H1 (cell line): ENCODE results near the gene CAMTA1. TPM values are rescaled to one million over a fixed set of nuclear protein-coding genes. Genes with fewer than 3 reads are reported as not detected.

Experiments
- CTCF ChIA-PET: fragments of 300-600 bp; sonication (Branson Sonifier 250); formaldehyde crosslinking; loops from one replicate; lab custom pipeline; 2021; ENCODE audit not compliant: partially characterized antibody; lab: Charles Lee
- POLR2A ChIA-PET: fragments of 300-600 bp; sonication (Branson Sonifier 250); formaldehyde crosslinking; loops from one replicate; lab custom pipeline; 2021; ENCODE audit warnings: inconsistent platforms; ENCODE audit not compliant: partially characterized antibody; lab: Charles Lee
- DNase-seq, 2 experiments: peaks; one replicate each; pipeline versions ENCODE4 v3.0.0 to v3.0.0-alpha.2; 2010 to 2022; ENCODE audit warnings: low spot score in 2 of 2, low read depth in 1 of 2, mixed read lengths in 1 of 2
- FAIRE-seq: peaks from 2 replicates; lab custom pipeline; 2011; peaks lifted over from hg19 to GRCh38; lab: Jason Lieb, UNC
- H2AFZ ChIP-seq: 2 replicates; pipeline ENCODE4 v1.8.1; 2012; ENCODE audit warnings: low read length, inconsistent platforms
- H2AK5ac ChIP-seq: 2 replicates; pipeline ENCODE4 v1.6.1; 2013; ENCODE audit warnings: low read depth, low read length
- H2BK120ac ChIP-seq: replicated peaks from 2 replicates; pipeline ENCODE3; 2013; ENCODE audit warnings: low read depth, low read length, inconsistent platforms
- H2BK12ac ChIP-seq: 2 replicates; pipeline ENCODE4 v1.6.1; 2013; ENCODE audit warnings: low read depth, low read length
- H2BK15ac ChIP-seq: 2 replicates; pipeline ENCODE4 v1.6.1; 2013; ENCODE audit warnings: low read length
- H2BK20ac ChIP-seq: 2 replicates; pipeline ENCODE4 v1.6.1; 2013; ENCODE audit warnings: low read length
- H2BK5ac ChIP-seq: 2 replicates; pipeline ENCODE4 v1.6.1; 2013; ENCODE audit warnings: low read depth, low read length
- H3K14ac ChIP-seq: 2 replicates; pipeline ENCODE4 v1.6.1; 2013; ENCODE audit warnings: inconsistent platforms; ENCODE audit not compliant: insufficient read length
- H3K18ac ChIP-seq: 2 replicates; pipeline ENCODE4 v1.6.1; 2013; ENCODE audit warnings: low read length; ENCODE audit errors: extremely low read depth
- H3K23ac ChIP-seq: 2 replicates; pipeline ENCODE4 v1.6.1; 2013; ENCODE audit warnings: inconsistent platforms; ENCODE audit not compliant: insufficient read length
- H3K23me2 ChIP-seq: 2 replicates; pipeline ENCODE4 v1.6.1; 2013; ENCODE audit warnings: low read depth, low read length
- H3K27ac ChIP-seq: 2 replicates; pipeline ENCODE4 v1.6.1; 2011; ENCODE audit warnings: low read depth, low read length, inconsistent platforms
- H3K27me3 ChIP-seq, 4 experiments: replicated peaks in 1 of 4; 1 replicate in 1 of 4; 2 replicates in 3 of 4; pipeline versions ENCODE4 v1.6.1 to v1.8.1; 2011 to 2013; ENCODE audit warnings: low read length in 3 of 4, mild to moderate bottlenecking in 3 of 4, inconsistent platforms in 2 of 4, mixed read lengths in 2 of 4, moderate library complexity in 1 of 4; ENCODE audit not compliant: control insufficient read depth in 3 of 4, insufficient read depth in 3 of 4; ENCODE audit errors: extremely low read depth in 1 of 4
- H3K36me3 ChIP-seq, 4 experiments: 2 replicates each; pipeline versions ENCODE4 v1.6.1 to v1.8.1; 2011 to 2013; ENCODE audit warnings: mild to moderate bottlenecking in 4 of 4, low read length in 3 of 4, moderate library complexity in 2 of 4, control low read depth in 1 of 4, inconsistent platforms in 1 of 4; ENCODE audit not compliant: insufficient read depth in 4 of 4, control insufficient read depth in 2 of 4
- H3K4ac ChIP-seq: replicated peaks from 2 replicates; pipeline ENCODE3; 2013; ENCODE audit warnings: low read length, low read depth, mixed read lengths, inconsistent platforms; ENCODE audit not compliant: insufficient read length
- H3K4me1 ChIP-seq, 4 experiments: replicated peaks in 1 of 4; 1 replicate in 1 of 4; 2 replicates in 3 of 4; pipeline versions ENCODE4 v1.6.1 to v1.8.1; 2011 to 2013; ENCODE audit warnings: low read length in 3 of 4, inconsistent platforms in 2 of 4, mixed read lengths in 1 of 4; ENCODE audit not compliant: insufficient read depth in 4 of 4, control insufficient read depth in 3 of 4
- H3K4me2 ChIP-seq, 2 experiments: 2 replicates each; pipeline versions ENCODE4 v1.6.1 to v1.8.1; 2011 to 2013; ENCODE audit warnings: low read depth in 2 of 2, low read length in 2 of 2, control low read depth in 1 of 2, inconsistent platforms in 1 of 2, mild to moderate bottlenecking in 1 of 2; ENCODE audit not compliant: insufficient read depth in 1 of 2
- H3K4me3 ChIP-seq, 4 experiments: fragments of 200-600, 300-600 bp in 1 of 4; sonication (generic), shearing (Covaris generic), sonication (Bioruptor Twin) in 1 of 4; 2 replicates each; pipeline versions ENCODE4 v1.5.1 to v1.8.1; 2011 to 2016; ENCODE audit warnings: low read length in 4 of 4, low read depth in 3 of 4, control low read depth in 2 of 4, inconsistent platforms in 2 of 4, mild to moderate bottlenecking in 2 of 4, mixed read lengths in 1 of 4, moderate library complexity in 1 of 4; ENCODE audit not compliant: insufficient read depth in 2 of 4; ENCODE audit errors: extremely low read depth in 1 of 4
- H3K56ac ChIP-seq: replicated peaks from 2 replicates; pipeline ENCODE3; 2013; ENCODE audit warnings: low read depth, mild to moderate bottlenecking, mixed read lengths, low read length, inconsistent platforms; ENCODE audit not compliant: insufficient read length
- H3K79me1 ChIP-seq: 2 replicates; pipeline ENCODE4 v1.6.1; 2013; ENCODE audit warnings: low read depth, low read length, control low read depth
- H3K79me2 ChIP-seq, 2 experiments: 2 replicates each; pipeline versions ENCODE4 v1.6.1 to v1.8.1; 2012 to 2013; ENCODE audit warnings: low read length in 2 of 2, mild to moderate bottlenecking in 2 of 2, inconsistent platforms in 1 of 2; ENCODE audit not compliant: insufficient read depth in 2 of 2, control insufficient read depth in 1 of 2
- H3K9ac ChIP-seq, 4 experiments: replicated peaks in 1 of 4; 1 replicate in 1 of 4; 2 replicates in 3 of 4; pipeline versions ENCODE4 v1.6.1 to v1.8.1; 2011 to 2013; ENCODE audit warnings: low read depth in 3 of 4, low read length in 3 of 4, control low read depth in 2 of 4, mild to moderate bottlenecking in 2 of 4, moderate library complexity in 2 of 4, inconsistent platforms in 1 of 4; ENCODE audit errors: extremely low read depth in 1 of 4
- H3K9me3 ChIP-seq, 2 experiments: 2 replicates each; pipeline versions ENCODE4 v1.6.1 to v1.8.1; 2012 to 2013; ENCODE audit warnings: mild to moderate bottlenecking in 2 of 2, moderate library complexity in 2 of 2, control low read depth in 1 of 2, inconsistent platforms in 1 of 2, low read depth in 1 of 2, low read length in 1 of 2, mixed read lengths in 1 of 2; ENCODE audit not compliant: insufficient read depth in 2 of 2
- H4K20me1 ChIP-seq, 2 experiments: replicated peaks in 1 of 2; 2 replicates each; pipeline versions ENCODE3 to v1.8.1; 2011 to 2013; ENCODE audit warnings: inconsistent platforms in 2 of 2, low read length in 2 of 2, mild to moderate bottlenecking in 1 of 2; ENCODE audit not compliant: insufficient read depth in 2 of 2, control insufficient read depth in 1 of 2
- H4K5ac ChIP-seq: 2 replicates; pipeline ENCODE4 v1.6.1; 2013; ENCODE audit warnings: low read length, low read depth, mixed read lengths, inconsistent platforms; ENCODE audit not compliant: insufficient read length
- H4K8ac ChIP-seq: 2 replicates; pipeline ENCODE4 v1.8.0; 2013; ENCODE audit warnings: mild to moderate bottlenecking, moderate library complexity, low read length, inconsistent platforms; ENCODE audit not compliant: insufficient read depth; ENCODE audit errors: extremely low read depth
- H4K91ac ChIP-seq: replicated peaks from 2 replicates; pipeline ENCODE3; 2013; ENCODE audit warnings: low read length, mixed read lengths, inconsistent platforms; ENCODE audit not compliant: insufficient read length
- CHD1 ChIP-seq: IDR thresholded peaks from 2 replicates; pipeline ENCODE4 v1.6.1; 2012; ENCODE audit warnings: low read depth, low read length, improper control_type of control experiment
- GABPA ChIP-seq: IDR thresholded peaks from 2 replicates; pipeline ENCODE4 v1.6.1; 2011; ENCODE audit warnings: mild to moderate bottlenecking, low read length, moderate library complexity, borderline replicate concordance; ENCODE audit not compliant: insufficient read depth
- WGBS, 2 experiments: shearing (Covaris generic) in 1 of 2; methylation state at CpG; one replicate each; pipeline versions ENCODE4 v1.1.6 to v1.1.7; 2013 to 2015; ENCODE audit warnings: low lambda C conversion rate in 2 of 2, mixed read lengths in 2 of 2, inconsistent platforms in 1 of 2, low coverage in 1 of 2, missing lambda C conversion rate in 1 of 2; ENCODE audit not compliant: insufficient replicate concordance in 2 of 2, insufficient coverage in 1 of 2, insufficient read length in 1 of 2; ENCODE audit errors: extremely low coverage in 1 of 2, missing lambda C conversion rate in 1 of 2; 5-methylcytosine and 5-hydroxymethylcytosine counted together
- polyA plus RNA-seq, 7 experiments: library from polyadenylated mRNA; depleted of rRNA in 3 of 7; stranded (reverse) in 5 of 7; unstranded in 2 of 7; fragments of >200 nt in 5 of 7; fragments of 200-250 nt in 2 of 7; gene quantifications; 1 replicate in 5 of 7; 2 replicates in 1 of 7; 4 replicates in 1 of 7; pipeline versions ENCODE4 v1.2.1 to v1.2.3, GENCODE V29; 2011 to 2013; ENCODE audit warnings: missing spikeins in 2 of 7, mixed read lengths in 2 of 7
- total RNA-seq: library from RNA; stranded (reverse); fragmentation: NEBNext Ultra II Directional; extraction: Animal tissue kit (Norgen Biotek cat#: 25700); gene quantifications from 2 replicates; pipeline ENCODE4 v1.2.1, GENCODE V29; 2021

CAMTA1 gene
- total and polyA plus RNA-seq, 2 of the 8 experiments (the other 6 are each of a cell fraction or from before 2014, with no cell fraction given): 65.0 to 119 TPM

DNA sequence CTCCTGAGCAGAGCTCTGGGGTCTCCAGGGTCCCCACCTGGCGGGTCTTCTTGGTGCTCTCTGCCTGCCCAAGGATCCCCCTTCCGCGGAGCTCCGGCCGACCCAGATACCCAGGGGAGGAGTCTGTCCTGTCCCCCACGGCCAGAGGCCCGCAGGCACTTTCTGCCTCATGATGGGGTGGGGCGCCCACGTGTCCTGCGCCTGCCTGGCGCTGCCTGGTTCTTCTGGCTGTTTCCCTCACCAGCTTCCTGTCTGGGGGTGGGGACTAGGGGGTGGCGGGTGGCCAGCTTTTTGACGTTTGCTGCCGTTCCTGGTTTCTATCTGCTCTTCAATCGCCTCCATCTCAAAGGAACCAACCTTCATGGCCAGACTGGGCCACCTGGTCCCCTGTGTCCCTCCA lies 672.6 kb downstream of the CAMTA1 start:
- Histone ChIP-seq H2BK20ac (no peak overlapping the region), H3K27me3 (no peaks in the 10 kb centered on the region), H3K79me1 (no peaks in the 10 kb centered on the region), H3K4me1 (peaks cover 0 to 13% (median 5%) of the 10 kb centered on the region in 4 experiments; a peak in 5 of 7 replicates), H3K36me3 (no peaks in the 10 kb centered on the region), H3K4me3 (no peak overlapping the region), H3K79me2 (no peaks in the 10 kb centered on the region), H4K5ac (no peak overlapping the region), H2AFZ (no peak overlapping the region), H3K14ac (no peak overlapping the region), H2BK12ac (no peak overlapping the region), H4K8ac (no peak overlapping the region), H2BK15ac (no peak overlapping the region), H3K18ac (no peak overlapping the region), H2BK5ac (no peak overlapping the region), H3K4me2 (no peak overlapping the region), H2BK120ac (no peak overlapping the region), H3K9ac (no peak overlapping the region), H3K9me3 (no peaks in the 10 kb centered on the region), H3K27ac (no peak overlapping the region), H2AK5ac (no peak overlapping the region), H3K4ac (no peak overlapping the region), H4K20me1 (no peaks in the 10 kb centered on the region), H4K91ac (peak overlapping the region; percentile 12), H3K23me2 (no peaks in the 10 kb centered on the region), H3K23ac (no peak overlapping the region), H3K56ac (no peak overlapping the region)
- CTCF ChIA-PET: interaction anchor here (0.6 to 9.9 kb wide), 7 partner anchors 9 to 415 kb away, joined by 3 to 97 read pairs (median 3); no protein-coding TSS in a partner anchor
- TF ChIP-seq GABPA (no peak), CHD1 (no peak)
- WGBS, 2 experiments: 86% methylated on average over 12 of the region's 15 CpGs; no CpG with 5 or more reads in 1 of the 2 experiments
- DNase-seq (no peak), FAIRE-seq (no peak)
- POLR2A ChIA-PET: no interaction called here
